ENCODE results near the gene SLC38A8.

Gene SLC38A8

DNA sequence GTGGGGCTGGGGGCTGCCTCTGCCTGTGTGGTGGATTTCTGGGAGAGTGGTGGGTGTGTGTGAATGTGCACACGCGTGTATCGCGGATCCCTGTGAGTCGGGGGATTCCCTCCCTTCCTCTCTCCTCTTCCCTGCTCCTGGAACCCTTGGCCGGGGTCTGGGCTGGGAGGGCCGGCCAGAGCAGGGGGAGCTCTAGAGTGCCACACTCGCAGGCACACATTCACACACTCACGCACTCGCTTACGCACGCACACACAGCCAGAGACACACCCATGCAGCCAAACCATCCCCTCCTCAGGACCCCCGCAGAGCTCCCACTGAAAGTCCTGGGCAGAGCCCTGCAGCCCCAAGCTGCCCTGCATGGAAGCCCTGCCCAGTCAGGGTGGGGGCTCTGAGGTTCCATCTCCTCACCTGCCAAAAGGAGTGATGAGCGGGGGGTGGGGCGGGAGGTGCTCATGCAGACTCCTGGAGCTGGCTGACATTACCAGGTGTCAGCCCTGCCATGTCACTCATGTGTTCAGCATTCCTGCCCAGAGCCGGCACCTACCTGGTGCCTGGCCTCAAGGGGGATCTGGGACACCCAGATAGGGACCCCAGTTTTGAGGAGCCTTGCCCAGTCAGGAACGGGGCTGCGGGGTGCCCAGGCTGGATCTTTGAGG is 72.7 kb downstream of the SLC38A8 start:
- DNase-seq (ENCODE audit: low spot score): no peak

DNA sequence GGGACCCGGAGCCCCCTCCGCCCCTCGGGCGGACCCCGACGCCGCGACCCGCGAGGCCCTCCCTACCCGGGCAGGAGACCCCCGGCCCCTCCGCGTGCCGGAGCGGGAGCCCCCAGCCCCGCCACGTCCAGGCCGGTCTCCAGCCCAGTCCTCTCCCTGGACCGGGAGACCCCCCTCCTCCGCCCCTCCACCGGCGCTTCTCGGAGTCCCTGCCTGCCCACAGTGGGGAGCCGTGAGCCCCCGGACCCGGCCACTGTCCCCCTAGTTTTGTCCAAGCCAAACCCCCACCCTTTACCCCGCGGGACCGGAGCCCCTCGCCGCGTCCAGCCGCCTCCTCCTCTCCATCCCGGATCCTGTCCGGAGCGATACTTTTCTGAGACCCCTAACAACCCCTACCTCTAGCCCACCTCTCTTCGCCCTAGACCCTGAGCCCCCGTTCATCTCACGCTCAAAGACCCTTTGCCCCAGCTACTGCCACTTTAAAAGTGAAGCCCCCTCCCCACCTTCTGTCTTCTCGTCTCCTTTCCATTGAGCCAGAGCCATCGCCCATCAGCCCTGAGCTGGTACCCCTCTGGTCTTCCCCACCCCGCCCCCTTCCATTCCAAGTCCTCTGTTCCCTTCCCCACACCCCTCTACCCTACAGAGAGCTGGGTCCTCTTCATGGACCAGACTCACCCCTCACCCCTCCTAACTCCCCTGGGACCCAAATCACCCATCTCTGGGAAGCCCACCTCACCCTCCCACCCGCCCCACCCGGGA is 73.5 kb downstream of the SLC38A8 start:
- DNase-seq (ENCODE audit: low spot score): no peak

DNA sequence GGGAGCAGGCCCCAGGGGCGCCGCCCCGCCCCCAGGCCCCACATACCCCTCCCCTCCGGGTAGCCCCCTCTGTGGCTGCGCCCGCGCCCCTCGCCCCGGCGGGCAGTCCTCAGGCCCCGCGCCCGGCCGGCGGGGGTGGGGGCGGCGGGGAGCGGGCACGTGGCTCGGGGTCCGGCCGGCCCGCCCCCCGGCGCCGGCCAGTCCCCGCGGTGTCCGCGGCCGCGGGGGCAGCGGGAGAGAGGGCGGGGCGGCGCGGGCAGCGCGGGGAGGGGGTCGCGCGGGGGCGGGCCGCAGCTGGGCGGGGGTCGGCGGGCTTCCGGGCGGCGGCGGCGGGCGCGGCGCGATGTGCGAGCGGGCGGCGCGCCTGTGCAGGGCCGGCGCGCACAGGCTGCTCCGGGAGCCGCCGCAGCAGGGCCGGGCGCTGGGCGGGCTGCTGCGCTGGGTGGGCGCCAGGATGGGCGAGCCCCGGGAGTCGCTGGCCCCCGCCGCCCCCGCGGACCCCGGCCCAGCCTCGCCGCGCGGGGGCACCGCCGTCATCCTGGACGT is 74.2 kb downstream of the SLC38A8 start:
- DNase-seq (ENCODE audit: low spot score): peak; percentile 65

DNA sequence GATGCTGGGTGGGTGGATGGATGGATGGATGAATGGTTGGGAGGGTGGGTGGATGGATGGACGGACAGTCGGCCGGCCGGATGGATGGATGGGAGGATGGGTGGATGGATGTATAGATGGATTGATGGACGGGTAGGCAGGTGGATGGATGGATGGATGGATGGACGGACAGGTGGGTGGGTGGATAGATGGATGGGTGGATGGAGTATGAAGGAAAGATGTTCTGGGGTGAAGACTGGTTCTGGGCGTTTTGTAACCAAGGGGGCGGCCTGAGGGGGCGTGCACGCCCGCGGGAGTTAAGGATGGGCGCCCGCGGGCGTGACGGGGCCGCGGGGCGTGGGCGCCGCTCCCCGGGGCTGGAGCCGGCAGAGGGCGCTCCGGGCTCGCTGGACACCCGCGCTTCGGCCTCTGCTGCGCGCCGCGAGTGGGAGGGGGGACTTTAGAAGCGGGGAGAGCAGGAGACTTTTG is 74.7 kb downstream of the SLC38A8 start, which contains the start of gene NECAB2:
Gene NECAB2, plus strand, starts transcription at position 407 of the 468 bp plus-strand sequence. CDS start 405 bp downstream, outside the sequence.
- peak; percentile 95 for DNase-seq (ENCODE audit: low spot score)

DNA sequence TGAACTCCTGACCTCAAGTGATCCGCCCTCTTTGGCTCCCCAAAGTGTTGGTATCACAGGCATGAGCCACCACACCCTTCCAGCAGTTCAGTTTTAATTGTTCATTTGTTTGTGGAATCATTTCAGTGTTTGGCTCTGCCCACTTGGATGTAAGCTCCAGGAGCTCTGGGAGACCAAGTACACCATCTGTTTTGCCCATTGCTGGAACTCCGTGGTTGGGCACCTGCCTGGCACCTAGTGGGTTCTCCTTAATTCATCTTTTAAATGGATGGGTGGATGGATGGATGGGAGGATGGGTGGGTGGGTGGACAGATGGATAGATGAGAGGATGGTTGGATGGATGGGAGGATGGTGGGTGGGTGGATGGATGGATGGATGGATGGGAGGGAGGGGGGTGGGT is 75.5 kb downstream of the SLC38A8 start:
- DNase-seq (ENCODE audit: low spot score): no peak

DNA sequence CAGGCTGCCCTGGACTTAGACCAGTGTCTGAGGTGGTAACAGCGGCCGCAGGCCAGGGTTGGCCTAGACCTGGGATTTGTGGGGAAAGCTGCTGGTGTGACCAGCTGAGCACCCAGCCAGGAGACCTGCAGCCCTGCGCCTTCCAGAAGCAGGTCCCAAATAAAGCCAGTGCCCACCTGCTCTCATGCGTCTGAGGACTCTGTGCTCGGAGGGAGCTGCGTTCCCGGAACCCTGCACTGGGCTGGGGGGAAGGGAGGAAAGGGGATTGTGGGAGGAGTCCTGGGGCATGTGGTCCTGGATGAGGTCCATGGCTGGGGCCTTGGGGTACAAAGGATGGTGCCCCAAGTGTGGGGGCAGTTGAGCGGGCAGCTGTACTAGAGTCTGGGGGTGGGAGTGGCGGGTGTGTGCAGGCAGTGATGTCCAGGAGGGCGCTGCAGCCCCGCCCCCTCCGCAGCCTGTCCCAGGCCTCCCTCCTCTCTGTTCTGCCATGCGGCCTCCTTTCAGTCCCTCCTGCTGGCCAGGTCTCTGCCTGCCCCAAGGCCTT is 76.4 kb downstream of the SLC38A8 start:
- no peak for DNase-seq (ENCODE audit: low spot score)

DNA sequence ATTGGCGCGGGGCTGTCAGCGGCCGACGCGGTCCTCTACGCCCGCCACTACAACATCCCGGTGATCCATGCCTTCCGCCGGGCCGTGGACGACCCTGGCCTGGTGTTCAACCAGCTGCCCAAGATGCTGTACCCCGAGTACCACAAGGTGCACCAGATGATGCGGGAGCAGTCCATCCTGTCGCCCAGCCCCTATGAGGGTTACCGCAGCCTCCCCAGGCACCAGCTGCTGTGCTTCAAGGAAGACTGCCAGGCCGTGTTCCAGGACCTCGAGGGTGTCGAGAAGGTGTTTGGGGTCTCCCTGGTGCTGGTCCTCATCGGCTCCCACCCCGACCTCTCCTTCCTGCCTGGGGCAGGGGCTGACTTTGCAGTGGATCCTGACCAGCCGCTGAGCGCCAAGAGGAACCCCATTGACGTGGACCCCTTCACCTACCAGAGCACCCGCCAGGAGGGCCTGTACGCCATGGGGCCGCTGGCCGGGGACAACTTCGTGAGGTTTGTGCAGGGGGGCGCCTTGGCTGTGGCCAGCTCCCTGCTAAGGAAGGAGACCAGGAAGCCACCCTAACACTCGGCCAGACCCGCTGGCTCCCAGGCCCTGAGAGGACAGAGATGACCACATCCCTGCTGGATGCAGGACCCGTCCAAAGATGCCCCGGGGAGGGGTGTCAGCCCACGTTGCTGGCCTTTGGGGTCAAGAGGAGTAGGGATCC is 77.0 kb downstream of the SLC38A8 start:
- no peak for DNase-seq (ENCODE audit: low spot score)

DNA sequence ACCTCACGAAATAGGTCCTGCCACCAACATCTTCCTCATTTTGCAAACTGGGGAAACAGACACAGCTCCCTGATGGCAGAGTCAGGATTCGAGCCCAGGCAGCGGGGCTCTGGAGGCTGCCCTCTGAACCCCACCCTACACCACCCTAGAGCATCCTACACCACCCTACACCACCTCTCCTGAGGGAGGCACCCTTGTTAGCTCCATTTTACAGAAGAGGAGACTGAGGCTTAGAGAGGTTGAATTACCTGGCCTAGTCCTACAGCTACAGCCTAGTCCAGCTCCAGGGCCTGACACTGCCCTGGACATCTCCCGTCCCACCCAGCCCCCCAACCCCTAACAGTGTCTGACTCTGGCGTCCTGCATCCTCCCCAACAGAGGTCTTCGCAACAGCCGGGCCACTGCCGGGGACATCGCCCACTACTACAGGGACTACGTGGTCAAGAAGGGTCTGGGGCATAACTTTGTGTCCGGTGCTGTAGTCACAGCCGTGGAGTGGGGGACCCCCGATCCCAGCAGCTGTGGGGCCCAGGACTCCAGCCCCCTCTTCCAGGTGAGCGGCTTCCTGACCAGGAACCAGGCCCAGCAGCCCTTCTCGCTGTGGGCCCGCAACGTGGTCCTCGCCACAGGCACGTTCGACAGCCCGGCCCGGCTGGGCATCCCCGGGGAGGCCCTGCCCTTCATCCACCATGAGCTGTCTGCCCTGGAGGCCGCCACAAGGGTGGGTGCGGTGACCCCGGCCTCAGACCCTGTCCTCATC is 77.7 kb downstream of the SLC38A8 start:
- DNase-seq (ENCODE audit: low spot score): no peak

DNA sequence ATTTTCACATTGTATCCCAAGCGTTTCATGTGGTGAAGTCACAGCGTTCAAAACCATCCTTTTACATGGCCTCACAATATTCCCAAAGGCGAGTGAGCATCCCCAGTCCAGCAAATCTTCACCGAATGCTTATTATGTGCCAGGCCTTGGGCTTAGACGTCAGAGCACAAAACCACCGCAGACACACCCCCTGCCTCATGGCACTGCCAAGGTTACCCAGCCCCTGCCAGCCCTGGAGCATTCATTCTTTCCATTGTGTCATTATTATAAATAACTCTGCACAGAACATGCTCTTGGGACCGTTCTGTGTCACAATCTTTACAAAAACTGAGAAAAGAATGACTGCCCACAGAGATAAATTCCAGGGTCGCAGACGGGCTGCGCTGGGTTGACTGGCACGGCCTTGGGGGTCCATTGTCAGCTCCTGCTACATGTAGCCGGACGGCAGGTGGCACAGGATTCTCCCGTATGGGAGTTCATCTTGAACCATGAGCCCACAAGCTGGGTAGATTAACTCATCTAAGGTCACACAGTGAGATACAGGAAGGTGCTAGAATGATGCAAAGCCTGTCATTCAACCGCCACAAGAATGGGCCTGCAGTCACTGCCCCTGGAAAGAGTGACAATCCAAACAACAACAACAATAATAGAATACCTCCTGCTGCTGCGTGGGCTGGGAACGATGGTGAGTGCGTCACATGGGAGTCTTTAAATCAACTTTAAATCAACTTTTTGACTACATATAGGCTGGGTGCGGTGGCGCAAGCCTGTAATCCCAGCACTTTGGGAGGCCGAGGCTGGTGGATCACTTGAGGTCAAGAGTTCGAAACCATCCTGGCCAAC is 79.1 kb downstream of the SLC38A8 start:
- no peak for DNase-seq (ENCODE audit: low spot score)

DNA sequence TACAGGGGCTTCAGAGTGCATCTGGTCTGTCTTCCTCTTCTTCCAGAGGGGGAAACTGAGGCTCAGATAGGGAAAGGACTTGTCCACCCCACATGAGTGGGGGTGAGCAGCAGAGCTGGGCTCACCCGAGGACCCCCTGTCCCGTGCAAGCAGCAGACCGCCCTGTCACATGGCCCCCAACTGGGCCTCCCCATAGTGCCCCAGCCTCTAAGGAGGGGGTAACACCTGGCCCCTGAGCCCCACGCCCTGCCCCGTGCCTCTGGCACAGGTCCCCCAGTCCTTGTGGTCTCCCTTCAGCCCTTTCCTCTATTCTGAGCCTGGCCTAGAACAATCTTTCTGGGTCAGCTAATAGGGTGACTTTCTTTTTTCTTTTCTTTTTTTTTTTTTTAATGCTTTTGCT is 81.0 kb downstream of the SLC38A8 start:
- no peak for DNase-seq (ENCODE audit: low spot score)

DNA sequence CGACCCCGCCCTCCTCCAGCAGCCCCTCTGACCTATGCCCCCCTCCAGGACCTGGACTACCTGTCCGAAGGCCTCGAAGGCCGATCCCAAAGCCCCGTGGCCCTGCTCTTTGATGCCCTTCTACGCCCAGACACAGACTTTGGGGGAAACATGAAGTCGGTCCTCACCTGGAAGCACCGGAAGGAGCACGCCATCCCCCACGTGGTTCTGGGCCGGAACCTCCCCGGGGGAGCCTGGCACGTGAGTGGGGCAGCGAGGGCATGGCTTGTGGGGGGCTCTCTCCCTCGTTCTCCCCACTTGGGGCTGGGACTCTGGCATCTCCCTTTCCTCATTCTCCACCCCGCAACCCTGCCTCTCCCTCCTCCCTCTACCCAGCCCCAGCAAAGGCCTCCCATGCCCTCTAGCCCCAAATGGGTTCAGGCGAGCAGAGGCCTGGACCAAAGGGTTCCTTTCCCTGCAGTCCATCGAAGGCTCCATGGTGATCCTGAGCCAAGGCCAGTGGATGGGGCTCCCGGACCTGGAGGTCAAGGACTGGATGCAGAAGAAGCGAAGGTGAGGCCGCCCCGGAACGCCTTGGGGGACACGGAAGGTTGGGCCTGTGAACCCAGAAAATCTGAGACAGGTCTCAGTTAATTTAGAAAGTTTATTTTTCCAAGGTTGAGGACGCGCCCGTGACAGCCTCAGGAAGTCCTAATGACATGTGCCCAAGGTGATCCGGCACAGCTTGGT is 81.9 kb downstream of the SLC38A8 start:
- no peak for DNase-seq (ENCODE audit: low spot score)

Data from GM03348 (cell line).